Gastroesophageal sphincter (tissue), 4 donors: Measurements from ENCODE around the gene KRTAP10-3. TPM values are rescaled to one million over a fixed set of nuclear protein-coding genes. Genes with fewer than 3 reads are reported as not detected.

Experiments
- ATAC-seq: fragments of 150-250 bp; one replicate; pipeline ENCODE4 v1.9.1; 2016; ENCODE audit warnings: mild to moderate bottlenecking, moderate library complexity
- H3K27ac ChIP-seq, 4 donors: fragments of 200-600 bp; sonication (generic) in 3 of 4; 1 replicate in 3 of 4; 2 replicates in 1 of 4; pipeline ENCODE4 v1.5.1; 2016 to 2019
- H3K27me3 ChIP-seq: fragments of 200-600 bp; sonication (generic); one replicate; pipeline ENCODE4 v1.5.1; 2019
- H3K36me3 ChIP-seq, 2 donors: fragments of 200-600 bp; sonication (generic); one replicate each; pipeline ENCODE4 v1.5.1; 2019; ENCODE audit warnings: control low read depth in 1 of 2
- H3K4me1 ChIP-seq, 3 donors: fragments of 200-600 bp; sonication (generic); 1 replicate in 2 of 3; 2 replicates in 1 of 3; pipeline ENCODE4 v1.5.1; 2016 to 2019; ENCODE audit warnings: control low read depth in 2 of 3
- H3K4me3 ChIP-seq, 2 donors: fragments of 200-600 bp; sonication (generic); one replicate each; pipeline ENCODE4 v1.5.1; 2019; ENCODE audit warnings: mild to moderate bottlenecking in 1 of 2, moderate library complexity in 1 of 2
- H3K9me3 ChIP-seq, 3 donors: fragments of 200-600 bp; sonication (generic); one replicate each; pipeline ENCODE4 v1.5.1; 2017 to 2019; ENCODE audit warnings: control low read depth in 2 of 3
- CTCF ChIP-seq, 4 experiments: fragments of 200-600 bp in 2 of 4; fragments of 450-650 bp in 2 of 4; sonication (generic) in 1 of 4; IDR thresholded peaks; one replicate each; pipeline ENCODE4 v1.5.1; 2017 to 2019; ENCODE audit warnings: antibody characterized with exemption in 4 of 4, mild to moderate bottlenecking in 2 of 4, moderate library complexity in 2 of 4
- EP300 ChIP-seq: sonication (generic); formaldehyde crosslinking; IDR thresholded peaks from one replicate; pipeline ENCODE4 v1.6.1; 2017; ENCODE audit warnings: antibody characterized with exemption, mild to moderate bottlenecking
- POLR2A ChIP-seq, 2 donors: fragments of 450-650 bp; IDR thresholded peaks; one replicate each; pipeline ENCODE4 v1.6.1; 2017; ENCODE audit warnings: antibody characterized with exemption in 2 of 2, mild to moderate bottlenecking in 2 of 2, moderate library complexity in 1 of 2
- POLR2AphosphoS5 ChIP-seq: sonication (generic); formaldehyde crosslinking; IDR thresholded peaks from one replicate; pipeline ENCODE4 v1.6.1; 2017; ENCODE audit warnings: antibody characterized with exemption
- WGBS, 2 donors: methylation state at CpG; one replicate each; pipeline ENCODE4 v1.1.5; 2018; ENCODE audit warnings: low coverage in 1 of 2; 5-methylcytosine and 5-hydroxymethylcytosine counted together
- total RNA-seq, 4 donors: library from RNA; depleted of rRNA; stranded (reverse); fragments of >200 nt; gene quantifications; one replicate each; pipeline ENCODE4 v1.1.0, GENCODE V29; 2016

KRTAP10-3 gene
- total RNA-seq, 4 donors from 2014 or later = not detected

GRCh38 chr21:44534688-44535087 is 23.9 kb downstream of the KRTAP10-3 start:
- TF ChIP-seq POLR2A (IDR thresholded peaks at IDR 0.05) (no peak), CTCF (IDR thresholded peaks at IDR 0.05) (no peak), EP300 (no peak), POLR2AphosphoS5 (no peak)
- ATAC-seq = no peak
- H3K4me3 ChIP-seq = no peak overlapping the region
- WGBS, 2 donors = 92 to 93% methylated on average over 6 of the region's 6 CpGs
- peaks cover 41% of the 10 kb centered on the region for H3K27me3 ChIP-seq
- no peaks in the 10 kb centered on the region for H3K4me1 ChIP-seq
- no peak overlapping the region for H3K27ac ChIP-seq
- no peaks in the 10 kb centered on the region for H3K9me3 ChIP-seq
- no peaks in the 10 kb centered on the region for H3K36me3 ChIP-seq

- no peak for ATAC-seq
- Histone ChIP-seq H3K36me3 (no peaks in the 10 kb centered on the region), H3K4me3 (no peak overlapping the region), H3K9me3 (no peaks in the 10 kb centered on the region), H3K27ac (no peak overlapping the region), H3K4me1 (no peaks in the 10 kb centered on the region), H3K27me3 (peaks cover 47% of the 10 kb centered on the region)
- WGBS, 2 donors = 90 to 100% methylated on average over 1 to 2 of the region's 21 CpGs
- TF ChIP-seq POLR2A (IDR thresholded peaks at IDR 0.05) (no peak), POLR2AphosphoS5 (no peak), EP300 (no peak), CTCF (IDR thresholded peaks at IDR 0.05) (no peak)
Observed at GRCh38 chr21:44533891-44534627, 24.5 kb downstream of the KRTAP10-3 start.

- TF ChIP-seq EP300 (no peak), CTCF (IDR thresholded peaks at IDR 0.05) (no peak), POLR2A (IDR thresholded peaks at IDR 0.05) (no peak), POLR2AphosphoS5 (no peak)
- no peak overlapping the region for H3K27ac ChIP-seq
- H3K27me3 ChIP-seq = peaks cover 50% of the 10 kb centered on the region
- WGBS, 2 donors = 92% methylated on average over 4 to 8 of the region's 37 CpGs
- H3K36me3 ChIP-seq = no peaks in the 10 kb centered on the region
- no peak overlapping the region for H3K4me3 ChIP-seq
- ATAC-seq = no peak
- no peaks in the 10 kb centered on the region for H3K9me3 ChIP-seq
- H3K4me1 ChIP-seq = no peaks in the 10 kb centered on the region
Observed at GRCh38 chr21:44533121-44533890, 25.3 kb downstream of the KRTAP10-3 start.

- no peaks in the 10 kb centered on the region for H3K4me1 ChIP-seq
- peaks cover 56% of the 10 kb centered on the region for H3K27me3 ChIP-seq
- no peaks in the 10 kb centered on the region for H3K36me3 ChIP-seq
- ATAC-seq = no peak
- no peaks in the 10 kb centered on the region for H3K9me3 ChIP-seq
- TF ChIP-seq POLR2A (IDR thresholded peaks at IDR 0.05) (no peak), CTCF (IDR thresholded peaks at IDR 0.05) (no peak), POLR2AphosphoS5 (no peak), EP300 (no peak)
- WGBS, 2 donors = 87 to 88% methylated on average over 9 to 11 of the region's 16 CpGs
- H3K27ac ChIP-seq = no peak overlapping the region
- no peak overlapping the region for H3K4me3 ChIP-seq
Observed at GRCh38 chr21:44532712-44533111, 25.9 kb downstream of the KRTAP10-3 start.
